Measurements from ENCODE around the gene TM9SF4. TPM values are rescaled to one million over a fixed set of nuclear protein-coding genes. Genes with fewer than 3 reads are reported as not detected.
"Not testable (repeated sequence)": the region's sequence is repeated elsewhere in the genome, so short reads cannot be mapped to it uniquely, and the experiment has no call there.

Gene TM9SF4
- total RNA-seq, 2 experiments from 2014 or later = 35.8 to 37.3 TPM

DNA sequence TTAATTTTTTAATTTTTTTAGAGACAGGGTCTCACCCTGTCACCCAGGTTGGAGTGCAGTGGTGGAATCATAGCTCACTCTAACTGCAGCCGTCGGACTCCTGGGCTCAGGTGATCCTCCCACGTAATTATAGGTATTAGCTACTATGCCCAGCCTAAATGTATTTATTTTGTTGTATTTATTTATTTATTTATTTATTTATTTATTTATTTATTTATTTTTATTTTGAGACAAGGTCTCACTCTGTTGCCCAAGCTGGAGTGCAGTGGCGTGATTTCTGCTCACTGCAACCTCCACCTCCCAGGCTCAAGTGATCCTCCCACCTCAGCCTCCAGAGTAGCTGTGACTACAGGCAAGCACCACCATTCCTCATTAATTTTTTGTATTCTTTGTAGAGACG, 8.9 kb downstream of the TM9SF4 start:
- intact Hi-C loops (cut with micrococcal nuclease); H3K27me3 Mint-ChIP-seq; DNase-seq; H3K9me3 Mint-ChIP-seq; H3K36me3 Mint-ChIP-seq; H3K4me3 Mint-ChIP-seq; POLR2A ChIA-PET; H3K27ac Mint-ChIP-seq: not testable (repeated sequence)
- peaks cover 32% of the 10 kb centered on the region for H3K4me1 Mint-ChIP-seq (ENCODE audit: low read depth)
- CTCF ChIA-PET = interaction anchor here (0.9 kb wide), 1 partner anchor 26 kb away, joined by 3 read pairs; no protein-coding TSS in a partner anchor

DNA sequence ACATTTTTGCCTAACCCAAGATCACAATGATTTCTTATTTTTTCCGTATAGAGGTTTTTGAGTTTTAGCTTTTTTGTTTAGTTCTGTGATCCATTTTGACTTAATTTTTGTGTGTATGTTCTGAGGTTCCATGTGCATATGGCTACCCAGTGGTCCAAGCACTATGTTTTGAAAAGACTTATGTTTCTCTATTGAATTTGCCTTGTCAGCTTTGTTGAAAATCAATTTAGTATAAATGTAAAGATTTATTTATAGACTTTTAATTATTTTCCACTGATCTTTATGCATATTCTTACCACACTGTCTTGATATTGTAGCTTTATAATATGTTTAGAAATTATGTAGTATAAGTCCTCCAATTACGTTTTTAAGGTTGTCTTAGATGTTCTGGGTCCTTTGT, 10.2 kb downstream of the TM9SF4 start:
- Mint-ChIP-seq H3K4me3 (no peak overlapping the region), H3K27me3 (no peaks in the 10 kb centered on the region), H3K27ac (no peak overlapping the region), H3K4me1 (ENCODE audit: low read depth) (peaks cover 27% of the 10 kb centered on the region), H3K36me3 (peaks cover 10% of the 10 kb centered on the region), H3K9me3 (no peaks in the 10 kb centered on the region)
- ChIA-PET CTCF (no interaction called here), POLR2A (no interaction called here)
- no peak for DNase-seq
- intact Hi-C loops (cut with micrococcal nuclease) = no loop called here

- H3K9me3 Mint-ChIP-seq; DNase-seq; intact Hi-C loops (cut with micrococcal nuclease); POLR2A ChIA-PET; H3K27ac Mint-ChIP-seq; CTCF ChIA-PET; H3K27me3 Mint-ChIP-seq; H3K4me3 Mint-ChIP-seq: not testable (repeated sequence)
- H3K4me1 Mint-ChIP-seq (ENCODE audit: low read depth) = peaks cover 14% of the 10 kb centered on the region
- H3K36me3 Mint-ChIP-seq = peaks cover 11% of the 10 kb centered on the region
Observed at GRCh38 chr20:32121908-32122307, 12.4 kb downstream of the TM9SF4 start.

DNA sequence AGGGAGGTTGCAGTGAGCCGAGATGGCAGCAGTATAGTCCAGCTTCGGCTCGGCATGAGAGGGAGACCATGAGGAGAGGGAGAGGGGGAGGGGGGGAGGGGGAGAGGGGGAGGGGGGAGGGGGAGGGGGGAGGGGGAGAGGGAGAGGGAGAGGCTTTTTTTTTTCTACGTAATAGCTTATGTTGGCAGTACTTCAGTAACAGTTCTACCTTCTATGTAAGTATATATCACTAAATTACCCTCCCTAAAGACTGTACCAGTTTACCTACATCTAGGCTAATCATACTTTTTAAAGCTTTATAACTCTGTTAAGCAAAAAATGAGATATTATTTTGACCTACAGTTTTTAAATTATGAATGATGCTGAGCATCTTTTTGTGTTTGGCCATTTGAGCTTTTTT, 13.6 kb downstream of the TM9SF4 start:
- H3K4me1 Mint-ChIP-seq (ENCODE audit: low read depth) = peaks cover 6% of the 10 kb centered on the region
- CTCF ChIA-PET = interaction anchor here (1.1 kb wide), 1 partner anchor 105 kb away, joined by 3 read pairs; no protein-coding TSS in a partner anchor
- POLR2A ChIA-PET = no interaction called here

GRCh38 chr20:32124916-32125454, 15.5 kb downstream of the TM9SF4 start:
- no peaks in the 10 kb centered on the region for H3K9me3 Mint-ChIP-seq
- CTCF ChIA-PET = no interaction called here
- H3K27ac Mint-ChIP-seq = no peak overlapping the region
- peaks cover 5% of the 10 kb centered on the region for H3K4me1 Mint-ChIP-seq (ENCODE audit: low read depth)
- POLR2A ChIA-PET = no interaction called here
- no peak for DNase-seq
- intact Hi-C loops (cut with micrococcal nuclease) = no loop called here
- no peaks in the 10 kb centered on the region for H3K27me3 Mint-ChIP-seq
- H3K36me3 Mint-ChIP-seq = peaks cover 11% of the 10 kb centered on the region
- H3K4me3 Mint-ChIP-seq = no peak overlapping the region

More for the DNA sequence above, 13.6 kb downstream of the TM9SF4 start:
- no peaks in the 10 kb centered on the region for H3K9me3 Mint-ChIP-seq
- H3K27me3 Mint-ChIP-seq = no peaks in the 10 kb centered on the region
- DNase-seq = no peak
- H3K4me3 Mint-ChIP-seq = no peak overlapping the region
- intact Hi-C loops (cut with micrococcal nuclease) = no loop called here
- H3K27ac Mint-ChIP-seq = peak overlapping the region; percentile 33
- H3K36me3 Mint-ChIP-seq = peaks cover 11% of the 10 kb centered on the region

DNA sequence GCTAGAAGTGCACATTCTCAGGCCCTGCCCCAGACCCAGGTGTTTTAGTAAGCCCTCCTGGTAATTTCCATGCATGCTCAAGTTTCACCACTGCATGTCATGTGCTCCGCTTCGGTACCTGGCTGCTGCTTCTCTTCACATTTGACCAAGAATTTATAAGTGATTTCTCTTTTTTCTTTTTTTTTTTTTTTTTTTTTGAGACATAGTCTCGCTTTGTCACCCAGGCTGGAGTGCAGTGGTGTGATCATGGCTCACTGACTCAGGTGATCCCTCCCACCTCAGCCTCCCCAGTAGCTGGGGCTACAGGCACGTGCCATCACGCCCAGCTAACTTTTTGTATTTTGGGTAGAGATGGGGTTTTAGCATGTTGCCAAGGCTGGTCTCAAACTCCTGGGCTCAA, 16.0 kb downstream of the TM9SF4 start:
- H3K9me3 Mint-ChIP-seq = no peaks in the 10 kb centered on the region
- no peaks in the 10 kb centered on the region for H3K27me3 Mint-ChIP-seq
- H3K27ac Mint-ChIP-seq = no peak overlapping the region
- ChIA-PET CTCF (no interaction called here), POLR2A (no interaction called here)
- no peak overlapping the region for H3K4me3 Mint-ChIP-seq
- peaks cover 5% of the 10 kb centered on the region for H3K4me1 Mint-ChIP-seq (ENCODE audit: low read depth)
- intact Hi-C loops (cut with micrococcal nuclease) = no loop called here
- H3K36me3 Mint-ChIP-seq = peaks cover 11% of the 10 kb centered on the region
- no peak for DNase-seq

DNA sequence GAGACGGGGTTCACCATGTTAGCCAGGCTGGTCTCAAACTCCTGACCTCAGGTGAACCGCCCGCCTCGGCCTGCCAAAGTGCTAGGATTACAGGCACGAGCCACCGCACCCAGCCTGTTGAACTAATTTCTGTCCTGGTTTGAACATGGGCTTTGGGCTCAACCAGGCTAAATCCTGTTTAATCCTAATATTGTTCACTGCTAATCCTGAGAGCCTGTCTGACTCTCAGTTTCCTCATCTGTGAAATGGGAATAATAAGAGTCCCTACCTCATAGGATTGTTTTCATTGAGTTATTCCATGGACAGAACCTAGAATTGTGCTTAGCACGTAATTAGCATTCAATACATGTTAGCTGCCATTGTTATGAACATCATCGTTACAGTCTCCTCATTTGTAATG, 17.4 kb downstream of the TM9SF4 start:
- no peaks in the 10 kb centered on the region for H3K27me3 Mint-ChIP-seq
- peaks cover 11% of the 10 kb centered on the region for H3K4me1 Mint-ChIP-seq (ENCODE audit: low read depth)
- ChIA-PET CTCF (no interaction called here), POLR2A (no interaction called here)
- no peak for DNase-seq
- H3K36me3 Mint-ChIP-seq = peaks cover 11% of the 10 kb centered on the region
- H3K4me3 Mint-ChIP-seq = no peak overlapping the region
- H3K27ac Mint-ChIP-seq = no peak overlapping the region
- H3K9me3 Mint-ChIP-seq = no peaks in the 10 kb centered on the region
- intact Hi-C loops (cut with micrococcal nuclease) = no loop called here

DNA sequence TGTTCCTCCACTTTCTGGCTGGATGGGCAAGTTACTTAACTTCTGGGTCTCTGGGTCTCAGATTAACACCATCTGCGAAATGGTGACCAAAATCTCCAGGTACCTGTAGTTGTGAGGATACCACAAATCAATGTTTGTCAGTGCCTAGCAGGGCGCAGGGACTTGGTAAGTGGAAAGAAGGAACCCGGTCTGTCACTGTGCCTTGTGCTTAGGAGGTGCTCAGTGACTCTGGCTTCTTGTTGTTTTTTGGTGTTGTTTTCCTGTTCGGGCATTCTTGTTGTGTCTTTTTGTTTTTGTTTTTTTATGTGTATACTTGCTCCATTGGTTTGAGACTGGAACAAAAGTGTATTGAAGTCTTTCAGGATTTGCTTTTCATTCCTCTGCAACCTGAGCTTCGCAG, 17.8 kb downstream of the TM9SF4 start:
- peaks cover 11% of the 10 kb centered on the region for H3K4me1 Mint-ChIP-seq (ENCODE audit: low read depth)
- intact Hi-C loops (cut with micrococcal nuclease) = no loop called here
- CTCF ChIA-PET = no interaction called here
- no peak overlapping the region for H3K4me3 Mint-ChIP-seq
- H3K9me3 Mint-ChIP-seq = no peaks in the 10 kb centered on the region
- POLR2A ChIA-PET = no interaction called here
- no peak for DNase-seq
- H3K27ac Mint-ChIP-seq = no peak overlapping the region
- H3K36me3 Mint-ChIP-seq = peaks cover 11% of the 10 kb centered on the region
- H3K27me3 Mint-ChIP-seq = no peaks in the 10 kb centered on the region

- intact Hi-C loops (cut with micrococcal nuclease) = no loop called here
- no peak for DNase-seq
- Mint-ChIP-seq H3K4me1 (ENCODE audit: low read depth) (peaks cover 12% of the 10 kb centered on the region), H3K9me3 (no peaks in the 10 kb centered on the region), H3K27me3 (no peaks in the 10 kb centered on the region), H3K4me3 (no peak overlapping the region), H3K36me3 (peaks cover 10% of the 10 kb centered on the region), H3K27ac (no peak overlapping the region)
- CTCF ChIA-PET = interaction anchor here (1.1 kb wide), 1 partner anchor 37 kb away, joined by 4 read pairs; no protein-coding TSS in a partner anchor
- POLR2A ChIA-PET = interaction anchor here (0.6 kb wide), 1 partner anchor 11 kb away, joined by 4 read pairs; no protein-coding TSS in a partner anchor
Observed at GRCh38 chr20:32128167-32128566, 18.7 kb downstream of the TM9SF4 start.

GRCh38 chr20:32129863-32130262, 20.3 kb downstream of the TM9SF4 start:
- intact Hi-C loops (cut with micrococcal nuclease) = no loop called here
- ChIA-PET CTCF (no interaction called here), POLR2A (no interaction called here)
- H3K4me3 Mint-ChIP-seq = no peak overlapping the region
- H3K36me3 Mint-ChIP-seq = peaks cover 7% of the 10 kb centered on the region
- no peaks in the 10 kb centered on the region for H3K27me3 Mint-ChIP-seq
- DNase-seq = no peak
- no peaks in the 10 kb centered on the region for H3K9me3 Mint-ChIP-seq
- H3K4me1 Mint-ChIP-seq (ENCODE audit: low read depth) = peaks cover 11% of the 10 kb centered on the region
- no peak overlapping the region for H3K27ac Mint-ChIP-seq

- intact Hi-C loops (cut with micrococcal nuclease) = no loop called here
Observed at GRCh38 chr20:32130352-32130751, 20.8 kb downstream of the TM9SF4 start.

GRCh38 chr20:32130965-32131364, 21.5 kb downstream of the TM9SF4 start:
- Mint-ChIP-seq H3K9me3 (no peaks in the 10 kb centered on the region), H3K27ac (no peak overlapping the region), H3K27me3 (no peaks in the 10 kb centered on the region), H3K4me3 (no peak overlapping the region), H3K4me1 (ENCODE audit: low read depth) (peaks cover 10% of the 10 kb centered on the region), H3K36me3 (peaks cover 7% of the 10 kb centered on the region)
- no peak for DNase-seq
- intact Hi-C loops (cut with micrococcal nuclease) = no loop called here
- POLR2A ChIA-PET = no interaction called here
- CTCF ChIA-PET = no interaction called here

More at GRCh38 chr20:32130352-32130751, 20.8 kb downstream of the TM9SF4 start:
- H3K27me3 Mint-ChIP-seq = no peaks in the 10 kb centered on the region
- ChIA-PET POLR2A (no interaction called here), CTCF (no interaction called here)
- no peak for DNase-seq
- no peaks in the 10 kb centered on the region for H3K9me3 Mint-ChIP-seq
- no peak overlapping the region for H3K27ac Mint-ChIP-seq
- H3K36me3 Mint-ChIP-seq = peaks cover 5% of the 10 kb centered on the region
- no peak overlapping the region for H3K4me3 Mint-ChIP-seq
- H3K4me1 Mint-ChIP-seq (ENCODE audit: low read depth) = peaks cover 11% of the 10 kb centered on the region

GRCh38 chr20:32132911-32133549, 23.5 kb downstream of the TM9SF4 start:
- POLR2A ChIA-PET = no interaction called here
- H3K4me3 Mint-ChIP-seq = no peak overlapping the region
- intact Hi-C loops (cut with micrococcal nuclease) = no loop called here
- CTCF ChIA-PET = no interaction called here
- H3K4me1 Mint-ChIP-seq (ENCODE audit: low read depth) = peaks cover 9% of the 10 kb centered on the region
- H3K9me3 Mint-ChIP-seq = no peaks in the 10 kb centered on the region
- DNase-seq = no peak
- peaks cover 13% of the 10 kb centered on the region for H3K36me3 Mint-ChIP-seq
- H3K27ac Mint-ChIP-seq = no peak overlapping the region
- no peaks in the 10 kb centered on the region for H3K27me3 Mint-ChIP-seq

Measured in activated CD4-positive, alpha-beta memory T cell treated with anti-CD3 and anti-CD28 coated beads for 36 hours (primary cell).